Tibial nerve (tissue), 4 donors: Measurements from ENCODE around the gene INTS7. TPM values are rescaled to one million over a fixed set of nuclear protein-coding genes. Genes with fewer than 3 reads are reported as not detected.
A peak's percentile ranks its signal among the peaks of the same experiment; 100 is the strongest.
"Not testable (repeated sequence)": the region's sequence is repeated elsewhere in the genome, so short reads cannot be mapped to it uniquely, and the experiment has no call there.

Experiments used
- DNase-seq, 2 donors: peaks; one replicate each; pipeline ENCODE4 v3.0.0-alpha.2; 2019; ENCODE audit warnings: low spot score in 2 of 2
- H3K27ac ChIP-seq, 4 donors: fragments of 200-600 bp; sonication (generic) in 3 of 4; one replicate each; pipeline ENCODE4 v1.5.1; 2017 to 2019; ENCODE audit warnings: mild to moderate bottlenecking in 1 of 4
- H3K27me3 ChIP-seq, 2 donors: fragments of 200-600 bp; sonication (generic) in 1 of 2; one replicate each; pipeline versions ENCODE4 v1.5.1 to v1.6.0; 2017 to 2019
- H3K36me3 ChIP-seq, 3 donors: fragments of 200-600 bp; sonication (generic); one replicate each; pipeline ENCODE4 v1.5.1; 2018 to 2019
- H3K4me1 ChIP-seq, 4 donors: fragments of 200-600 bp; sonication (generic) in 3 of 4; one replicate each; pipeline ENCODE4 v1.5.1; 2017 to 2019
- H3K4me3 ChIP-seq, 4 donors: fragments of 200-600 bp; sonication (generic) in 3 of 4; one replicate each; pipeline ENCODE4 v1.5.1; 2017 to 2019; ENCODE audit warnings: mild to moderate bottlenecking in 1 of 4, moderate library complexity in 1 of 4
- H3K9me3 ChIP-seq, 4 donors: fragments of 200-600 bp; sonication (generic) in 3 of 4; one replicate each; pipeline ENCODE4 v1.5.1; 2017 to 2019
- EP300 ChIP-seq, 2 donors: sonication (generic); formaldehyde crosslinking; IDR thresholded peaks; one replicate each; pipeline ENCODE4 v1.6.1; 2017; ENCODE audit warnings: antibody characterized with exemption in 2 of 2, mild to moderate bottlenecking in 1 of 2
- POLR2A ChIP-seq, 2 donors: fragments of 450-650 bp; IDR thresholded peaks; one replicate each; pipeline ENCODE4 v1.6.1; 2017; ENCODE audit warnings: antibody characterized with exemption in 2 of 2, mild to moderate bottlenecking in 2 of 2, moderate library complexity in 2 of 2
- WGBS, 2 donors: methylation state at CpG; one replicate each; pipeline ENCODE4 v1.1.5; 2018; 5-methylcytosine and 5-hydroxymethylcytosine counted together
- total RNA-seq, 4 donors: library from RNA; depleted of rRNA; stranded (reverse); fragments of >200 nt; gene quantifications; one replicate each; pipeline ENCODE4 v1.1.0, GENCODE V29; 2016
- TF ChIP-seq, protein P1 (sequence below), 5 experiments: fragments of 200-600 bp in 3 of 5; fragments of 450-650 bp in 2 of 5; sonication (generic) in 3 of 5; IDR thresholded peaks; one replicate each; pipeline ENCODE4 v1.5.1; 2016 to 2019; ENCODE audit warnings: antibody characterized with exemption in 5 of 5, mild to moderate bottlenecking in 3 of 5, moderate library complexity in 2 of 5

INTS7 gene
- total RNA-seq, 4 donors from 2014 or later: 7.9 to 18.6 (median 9.6) TPM

DNA sequence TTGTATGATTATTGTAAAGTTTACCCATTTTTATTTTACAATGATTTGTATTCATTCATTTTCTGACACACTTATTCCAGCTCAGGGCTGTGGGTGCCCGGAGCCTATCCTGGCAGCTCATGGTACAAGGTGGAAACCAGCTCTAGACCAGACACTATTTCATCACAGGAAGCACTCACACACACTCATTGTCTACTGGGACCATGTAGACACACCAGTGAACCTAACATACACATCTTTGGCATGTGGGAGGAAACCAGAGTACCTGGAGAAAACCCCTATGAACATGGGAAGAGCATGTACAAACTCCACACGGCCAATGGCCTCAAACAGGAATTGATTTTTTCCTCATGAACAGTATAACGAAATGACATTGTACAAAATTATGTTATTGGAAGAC is 2.5 kb upstream of the INTS7 start:
- Histone ChIP-seq H3K4me3 (no peak overlapping the region), H3K27ac (no peak overlapping the region), H3K4me1 (peaks cover 0 to 25% (median 13%) of the 10 kb centered on the region in 4 donors), H3K9me3 (no peaks in the 10 kb centered on the region), H3K36me3 (no peaks in the 10 kb centered on the region), H3K27me3 (no peaks in the 10 kb centered on the region)
- WGBS, 2 donors: 74 to 79% methylated on average over 3 of the region's 3 CpGs
- no peak for DNase-seq
- TF ChIP-seq, protein P1, sequence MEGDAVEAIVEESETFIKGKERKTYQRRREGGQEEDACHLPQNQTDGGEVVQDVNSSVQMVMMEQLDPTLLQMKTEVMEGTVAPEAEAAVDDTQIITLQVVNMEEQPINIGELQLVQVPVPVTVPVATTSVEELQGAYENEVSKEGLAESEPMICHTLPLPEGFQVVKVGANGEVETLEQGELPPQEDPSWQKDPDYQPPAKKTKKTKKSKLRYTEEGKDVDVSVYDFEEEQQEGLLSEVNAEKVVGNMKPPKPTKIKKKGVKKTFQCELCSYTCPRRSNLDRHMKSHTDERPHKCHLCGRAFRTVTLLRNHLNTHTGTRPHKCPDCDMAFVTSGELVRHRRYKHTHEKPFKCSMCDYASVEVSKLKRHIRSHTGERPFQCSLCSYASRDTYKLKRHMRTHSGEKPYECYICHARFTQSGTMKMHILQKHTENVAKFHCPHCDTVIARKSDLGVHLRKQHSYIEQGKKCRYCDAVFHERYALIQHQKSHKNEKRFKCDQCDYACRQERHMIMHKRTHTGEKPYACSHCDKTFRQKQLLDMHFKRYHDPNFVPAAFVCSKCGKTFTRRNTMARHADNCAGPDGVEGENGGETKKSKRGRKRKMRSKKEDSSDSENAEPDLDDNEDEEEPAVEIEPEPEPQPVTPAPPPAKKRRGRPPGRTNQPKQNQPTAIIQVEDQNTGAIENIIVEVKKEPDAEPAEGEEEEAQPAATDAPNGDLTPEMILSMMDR (IDR thresholded peaks at IDR 0.05): no peak
- TF ChIP-seq POLR2A (IDR thresholded peaks at IDR 0.05) (no peak), EP300 (IDR thresholded peaks at IDR 0.05) (no peak)

DNA sequence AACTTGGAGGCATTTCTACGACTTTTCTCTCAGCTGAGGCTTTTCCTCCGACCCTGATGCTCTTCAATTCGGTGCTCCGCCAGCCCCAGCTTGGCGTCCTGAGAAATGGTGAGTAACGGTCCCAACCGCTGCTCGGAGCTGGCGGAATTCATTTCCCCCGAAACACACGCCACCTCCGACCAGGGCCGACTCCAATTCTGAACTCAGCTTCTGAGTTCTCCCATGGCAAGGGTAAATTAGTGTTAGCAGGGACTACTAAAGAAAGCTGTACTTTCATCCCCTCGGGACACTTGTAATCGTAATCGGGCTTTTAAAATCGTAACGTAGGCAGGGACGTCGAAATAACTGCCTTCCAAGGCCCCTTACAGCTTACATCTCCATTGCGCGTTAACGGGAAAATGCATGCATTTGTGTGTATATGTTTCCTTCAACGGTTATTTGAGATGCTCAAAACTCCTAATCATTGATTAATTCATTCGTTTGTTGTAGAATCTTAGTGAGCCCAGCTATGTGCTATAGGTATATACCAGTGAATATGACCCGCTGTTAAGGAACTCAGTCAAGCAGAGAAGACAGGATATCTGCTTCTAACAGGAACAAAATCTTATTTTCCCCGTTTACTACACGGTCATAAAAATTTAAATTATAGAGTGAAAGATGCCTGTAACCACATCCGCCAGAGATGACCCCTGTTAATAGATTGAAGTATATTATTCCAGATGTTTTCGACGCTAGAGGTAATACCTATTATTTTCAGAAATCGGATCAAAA is 663 bp upstream of the INTS7 start:
- DNase-seq: no peak
- Histone ChIP-seq H3K9me3 (no peaks in the 10 kb centered on the region), H3K27me3 (no peaks in the 10 kb centered on the region), H3K4me1 (peaks cover 0 to 33% (median 13%) of the 10 kb centered on the region in 4 donors), H3K27ac (peak overlapping the region in 3 of 4 donors; percentile 62 to 94 (median 88)), H3K4me3 (peak overlapping the region; percentile 47 to 73 (median 63)), H3K36me3 (no peaks in the 10 kb centered on the region)
- TF ChIP-seq POLR2A (IDR thresholded peaks at IDR 0.05): no peak
- TF ChIP-seq, protein P1 (IDR thresholded peaks at IDR 0.05): no peak
- TF ChIP-seq EP300 (IDR thresholded peaks at IDR 0.05): no peak
- 0 to 1% methylated on average over 32 of the region's 32 CpGs for WGBS, 2 donors

DNA sequence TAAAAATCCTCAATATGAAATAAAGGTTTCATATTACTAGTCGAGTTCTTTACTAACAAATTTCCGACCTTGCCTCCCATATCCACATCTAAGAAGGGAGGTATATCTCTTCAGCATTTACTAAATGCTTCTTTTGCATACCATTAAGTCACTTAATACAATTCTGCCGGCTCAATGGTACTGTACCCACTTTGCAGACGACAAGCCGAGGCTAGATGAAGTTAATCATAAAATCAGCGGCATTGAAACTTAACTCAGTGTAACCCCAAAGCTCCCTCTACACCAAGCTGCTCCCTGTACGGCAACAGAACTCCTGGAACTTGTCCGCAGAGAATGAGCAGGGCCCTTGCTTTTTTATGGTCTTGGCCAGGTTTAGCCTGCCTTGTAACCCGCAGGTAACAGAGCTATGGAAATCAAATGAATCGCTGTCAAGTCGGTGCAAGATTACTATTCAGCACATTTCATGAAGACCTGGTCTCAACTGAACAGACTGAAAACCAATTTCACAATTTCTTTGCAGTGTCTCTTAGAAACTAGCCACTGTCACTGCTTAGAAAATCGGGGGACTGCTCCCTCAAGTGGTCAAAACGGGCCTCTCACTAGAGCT is 738 bp downstream of the INTS7 start:
- no peak for DNase-seq
- peak overlapping the region; percentile 47 to 73 (median 63) for H3K4me3 ChIP-seq
- H3K27me3 ChIP-seq: no peaks in the 10 kb centered on the region
- 2% methylated on average over 13 of the region's 13 CpGs for WGBS, 2 donors
- peaks cover 0 to 41% (median 13%) of the 10 kb centered on the region in 4 donors for H3K4me1 ChIP-seq
- peak overlapping the region; percentile 69 to 94 (median 86) for H3K27ac ChIP-seq
- H3K36me3 ChIP-seq: no peaks in the 10 kb centered on the region
- TF ChIP-seq EP300 (IDR thresholded peaks at IDR 0.05): no peak
- no peak for TF ChIP-seq POLR2A (IDR thresholded peaks at IDR 0.05)
- TF ChIP-seq, protein P1 (IDR thresholded peaks at IDR 0.05): no peak
- H3K9me3 ChIP-seq: no peaks in the 10 kb centered on the region

DNA sequence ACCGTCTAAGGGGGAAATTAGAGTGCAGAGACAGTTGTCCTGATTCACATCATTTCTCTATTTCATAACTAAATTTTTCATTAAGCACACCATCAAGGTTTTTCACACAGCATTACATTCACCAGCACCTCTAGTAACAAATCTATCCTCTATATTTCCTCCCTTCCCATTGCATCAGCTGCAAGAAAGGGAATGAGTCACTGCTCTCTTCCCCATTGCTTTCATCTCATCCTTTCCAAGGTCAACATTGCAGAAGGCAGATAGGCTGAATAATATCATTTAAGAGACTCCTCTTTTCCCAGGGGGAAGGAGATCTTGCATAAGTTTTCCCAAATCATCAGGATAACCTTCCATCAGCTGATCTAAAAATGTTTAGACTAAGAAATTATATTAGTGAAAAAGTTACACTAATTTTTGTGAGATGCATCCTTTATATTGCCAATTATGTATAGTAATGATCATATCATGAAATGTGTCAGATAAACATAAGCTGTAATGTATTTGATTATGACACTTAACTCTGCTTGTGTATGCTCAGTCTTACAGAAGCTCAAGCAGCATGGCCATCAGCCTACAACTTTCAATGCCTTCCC is 4.3 kb downstream of the INTS7 start:
- peak in 1 of 2 donors; percentile 28 for DNase-seq
- H3K27ac ChIP-seq: no peak overlapping the region
- peak in 1 of 2 donors; percentile 78 for TF ChIP-seq EP300 (IDR thresholded peaks at IDR 0.05)
- no peak for TF ChIP-seq POLR2A (IDR thresholded peaks at IDR 0.05)
- H3K4me3 ChIP-seq: no peak overlapping the region
- 80 to 90% methylated on average over 1 of the region's 1 CpG for WGBS, 2 donors
- H3K4me1 ChIP-seq: peaks cover 0 to 33% (median 8%) of the 10 kb centered on the region in 4 donors
- no peaks in the 10 kb centered on the region for H3K36me3 ChIP-seq
- no peaks in the 10 kb centered on the region for H3K9me3 ChIP-seq
- no peaks in the 10 kb centered on the region for H3K27me3 ChIP-seq

DNA sequence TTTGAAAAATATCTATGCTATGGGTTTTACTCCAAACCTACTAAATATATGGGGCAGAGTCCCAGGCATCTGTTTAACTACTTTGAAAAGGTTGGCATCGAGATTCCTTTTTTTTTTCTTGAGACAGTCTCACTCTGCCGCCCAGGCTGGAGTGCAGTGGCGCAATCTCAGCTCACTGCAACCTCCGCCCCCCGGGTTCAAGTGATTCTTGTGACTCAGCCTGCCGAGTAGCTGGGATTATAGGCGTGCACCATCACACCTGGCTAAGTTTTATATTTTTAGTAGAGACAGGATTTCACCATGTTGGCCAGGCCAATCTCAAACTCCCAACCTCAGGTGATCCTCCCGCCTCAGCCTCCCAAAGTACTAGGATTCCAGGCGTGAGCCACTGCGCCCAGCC is 7.6 kb downstream of the INTS7 start:
- H3K27me3 ChIP-seq, DNase-seq, H3K27ac ChIP-seq, H3K4me3 ChIP-seq, H3K36me3 ChIP-seq, H3K9me3 ChIP-seq: not testable (repeated sequence)
- H3K4me1 ChIP-seq: peaks cover 0 to 16% (median 0%) of the 10 kb centered on the region in 4 donors
- WGBS, 2 donors: 88 to 93% methylated on average over 10 of the region's 10 CpGs
